Muscle of back (tissue), 11 donors: ENCODE results near the gene TMEM221. TPM values are rescaled to one million over a fixed set of nuclear protein-coding genes. Genes with fewer than 3 reads are reported as not detected.
"Not testable (repeated sequence)": the region's sequence is repeated elsewhere in the genome, so short reads cannot be mapped to it uniquely, and the experiment has no call there.

Experiments used
- DNase-seq, 3 donors: peaks; one replicate each; pipeline versions ENCODE4 v3.0.0 to v3.0.0-alpha.2; 2013
- polyA plus RNA-seq, 10 donors: library from polyadenylated mRNA; unstranded; fragments of 120-200 nt; gene quantifications; one replicate each; pipeline ENCODE4 v1.2.1, GENCODE V29; 2013; ENCODE audit not compliant: insufficient read length in 10 of 10

TMEM221 gene
- polyA plus RNA-seq, 10 donors: 0.84 to 2.7 (median 1.2) TPM

DNA sequence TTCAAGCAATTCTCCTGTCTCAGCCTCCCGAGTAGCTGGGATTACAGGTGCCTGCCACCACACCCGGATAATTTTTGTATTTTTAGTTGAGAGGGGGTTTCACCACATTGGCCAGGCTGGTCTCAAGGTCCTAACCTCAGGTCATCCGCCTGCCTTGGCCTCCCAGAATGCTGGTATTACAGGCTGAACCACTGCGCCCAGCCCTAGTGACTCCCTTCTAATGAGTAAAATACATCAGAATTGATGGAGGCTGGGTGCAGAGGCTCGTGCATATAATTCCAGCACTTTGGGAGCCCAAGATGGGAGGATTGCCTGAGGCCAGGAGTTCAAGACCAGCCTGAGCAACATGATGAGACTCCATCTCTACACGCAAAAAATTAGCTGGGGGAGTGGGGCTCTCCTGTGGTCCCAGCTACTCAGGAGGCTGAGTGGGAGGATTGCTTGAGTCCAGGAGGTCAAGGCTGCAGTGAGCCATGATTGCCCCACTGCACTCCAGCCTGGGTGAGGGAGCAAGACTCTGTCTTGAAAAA lies 26.6 kb upstream of the TMEM221 start:
- not testable (repeated sequence) for DNase-seq

DNA sequence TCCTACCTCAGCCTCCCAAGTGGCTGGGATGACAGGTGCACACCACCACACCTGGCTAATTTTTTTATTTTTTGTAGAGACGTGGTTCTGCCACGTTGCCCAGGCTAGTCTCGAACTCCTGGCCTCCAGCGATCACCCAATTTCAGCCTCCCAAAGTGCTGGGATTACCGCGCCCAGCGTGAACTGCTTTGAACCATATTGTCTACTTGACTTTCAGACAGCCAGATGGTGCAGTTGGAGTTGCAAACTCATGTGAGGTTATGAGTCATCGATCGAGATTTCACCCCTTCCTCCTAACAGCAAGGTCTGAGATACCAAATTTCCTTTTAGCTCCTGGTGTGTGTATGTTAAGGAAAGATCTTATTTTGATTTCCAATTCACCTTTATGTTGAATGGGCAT lies 24.6 kb upstream of the TMEM221 start:
- DNase-seq: no peak

DNA sequence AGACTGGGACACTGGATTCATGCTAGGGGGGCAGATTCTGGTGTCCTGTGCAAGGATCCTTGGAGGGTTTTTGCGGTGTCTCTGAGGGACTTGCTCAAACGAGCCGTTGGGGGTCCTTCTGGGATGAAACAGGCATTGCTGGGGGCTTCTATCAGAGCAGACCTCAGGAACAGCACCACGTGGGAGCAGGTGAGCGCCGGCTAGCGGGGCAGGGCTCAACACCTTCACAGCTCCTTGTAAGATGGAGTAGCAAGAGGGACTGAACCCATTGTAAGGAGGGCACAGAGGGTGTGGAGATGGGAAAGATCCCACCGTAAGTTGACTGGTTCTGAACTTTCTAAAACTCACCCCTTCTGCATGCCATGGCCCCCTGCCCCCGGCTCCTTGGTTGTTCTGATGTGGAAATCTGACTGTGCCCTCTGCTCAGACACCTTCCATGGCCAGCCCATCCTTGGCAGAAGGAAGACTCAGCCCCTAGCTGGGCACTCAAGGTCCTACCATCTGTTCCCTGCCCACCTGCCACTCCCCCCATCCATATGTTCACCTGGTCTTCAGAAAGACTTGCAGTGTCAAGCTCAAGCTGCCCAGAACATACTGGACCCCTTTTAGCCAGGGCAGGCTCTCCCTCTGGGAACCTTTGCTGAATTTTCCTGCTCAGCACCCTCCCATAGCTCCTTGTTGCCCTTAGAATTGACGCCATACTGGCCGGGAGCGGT lies 23.1 kb upstream of the TMEM221 start:
- DNase-seq: no peak

DNA sequence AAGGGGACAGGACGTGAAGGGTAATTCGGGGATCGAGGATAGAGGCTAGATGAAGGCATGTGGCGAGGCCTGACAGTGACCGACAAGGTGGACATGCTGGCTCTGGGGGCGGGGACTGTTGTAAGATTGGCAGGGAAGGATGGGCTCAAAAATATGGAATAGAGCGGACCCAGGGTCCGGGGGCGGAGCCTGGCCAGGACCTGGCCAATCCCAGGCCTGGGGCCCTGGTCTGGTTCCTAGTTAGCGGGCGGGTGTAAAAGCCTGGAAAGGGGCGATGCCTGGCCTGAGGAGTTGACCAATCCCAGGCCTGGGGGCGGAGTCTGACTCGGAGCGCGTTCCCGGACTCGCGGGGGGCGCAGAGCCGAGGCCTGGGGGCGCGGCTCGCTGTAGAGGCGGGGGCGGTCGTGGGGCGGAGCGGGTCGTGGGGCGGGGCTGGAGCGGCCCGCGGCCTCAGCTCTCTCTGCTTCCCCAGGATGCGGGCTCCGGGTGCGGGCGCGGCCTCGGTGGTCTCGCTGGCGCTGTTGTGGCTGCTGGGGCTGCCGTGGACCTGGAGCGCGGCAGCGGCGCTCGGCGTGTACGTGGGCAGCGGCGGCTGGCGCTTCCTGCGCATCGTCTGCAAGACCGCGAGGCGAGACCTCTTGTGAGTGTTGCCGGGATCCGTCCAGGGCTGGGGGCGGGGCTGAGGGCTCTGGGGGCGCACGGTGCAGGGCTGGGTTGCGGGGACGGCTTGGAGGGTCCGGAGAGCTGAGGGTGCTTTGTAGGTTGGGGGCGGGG lies 21.8 kb upstream of the TMEM221 start, which contains the start of gene SLC27A1:
Gene SLC27A1 (plus strand): TSS at position 457 of the 774 bp plus-strand sequence. CDS start 17 bp downstream, at position 474.
- DNase-seq: peak; percentile 99 to 100 (median 100)

DNA sequence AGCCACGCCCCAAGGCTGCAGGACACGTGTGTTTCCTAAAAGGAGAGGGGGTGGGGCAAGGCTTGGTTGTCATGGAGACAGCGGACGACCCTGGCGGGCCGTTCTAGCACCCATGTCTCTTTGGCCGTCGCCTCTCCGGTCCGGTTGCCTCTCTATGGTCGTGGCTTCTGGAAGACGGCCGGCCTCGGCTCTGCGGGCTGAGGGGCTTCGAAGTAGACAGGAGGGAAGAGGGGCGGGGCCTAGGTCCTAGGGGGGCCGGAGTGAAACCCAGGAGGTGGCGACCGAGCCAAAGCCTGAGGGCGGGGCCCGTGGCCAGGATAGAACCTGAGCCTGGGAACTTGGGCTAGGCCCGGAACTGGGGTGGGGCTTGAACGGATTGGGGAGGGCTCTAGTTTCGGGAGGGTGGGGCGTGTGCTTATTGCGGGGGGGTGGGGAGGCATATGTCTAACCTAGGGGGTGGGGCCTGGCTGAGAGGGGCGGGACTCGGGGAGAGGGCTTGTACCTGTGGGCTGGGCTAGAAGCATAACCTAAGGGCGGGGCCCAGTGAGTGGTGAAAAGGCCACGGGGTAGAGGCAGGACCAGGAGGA lies 21.1 kb upstream of the TMEM221 start:
- peak; percentile 90 to 97 (median 95) for DNase-seq

DNA sequence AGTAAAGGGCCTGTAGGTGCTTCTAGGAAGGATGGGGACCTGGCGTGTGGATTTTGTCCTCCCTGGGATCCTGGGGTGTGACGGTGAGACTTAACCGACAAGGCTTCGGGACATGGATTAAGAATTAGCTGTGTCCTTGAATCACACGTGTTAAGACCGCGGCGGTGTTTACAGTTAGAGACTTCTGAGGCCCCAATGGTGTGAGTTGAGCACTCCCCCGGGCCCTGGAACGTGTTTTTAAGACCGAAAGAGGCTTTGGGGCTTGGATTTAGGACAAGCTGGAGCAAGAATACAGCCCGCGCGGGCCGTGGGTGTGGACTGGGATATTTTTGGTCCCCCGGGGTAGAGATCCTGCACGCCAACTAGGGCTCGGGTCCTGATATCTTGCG lies 20.6 kb upstream of the TMEM221 start:
- DNase-seq: no peak

DNA sequence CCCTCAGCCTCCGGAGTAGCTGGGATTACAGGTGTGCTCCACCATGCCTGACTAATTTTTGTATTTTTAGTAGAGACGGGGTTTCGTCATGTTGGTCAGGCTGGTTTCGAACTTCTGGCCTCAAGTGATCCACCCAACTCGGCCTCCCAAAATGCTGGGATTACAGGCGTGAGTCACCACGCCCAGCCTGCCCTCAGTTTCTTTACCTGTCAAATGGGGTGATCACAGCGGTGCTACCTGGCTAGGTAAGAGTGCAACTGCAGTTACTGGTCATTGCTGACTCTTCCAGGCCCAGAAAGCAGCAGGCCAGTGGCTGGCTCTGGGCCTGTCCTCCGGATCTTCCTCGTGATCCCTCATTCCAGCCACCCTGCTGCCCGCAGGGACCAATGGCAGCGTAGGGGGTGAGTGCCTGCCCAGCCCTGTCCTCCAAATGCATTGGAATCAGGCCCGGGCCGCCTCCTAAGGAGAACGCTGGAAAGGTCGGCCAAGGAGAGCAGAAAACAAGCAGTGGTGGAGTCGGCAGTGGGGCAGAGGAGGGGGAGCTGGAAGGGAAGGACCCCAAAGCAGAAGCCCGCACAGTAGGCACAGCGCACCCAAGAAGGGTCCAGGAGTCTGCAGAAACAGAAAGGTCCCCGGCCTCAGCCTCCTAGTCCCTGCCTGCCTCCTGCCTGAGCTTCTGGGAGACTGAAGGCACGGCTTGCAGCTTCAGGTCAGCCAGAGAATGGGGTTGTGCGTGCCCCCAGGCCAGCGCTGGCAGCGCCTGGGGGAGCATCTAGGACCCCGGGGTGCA lies 20.0 kb upstream of the TMEM221 start:
- DNase-seq: peak in 1 of 3 donors; percentile 55

DNA sequence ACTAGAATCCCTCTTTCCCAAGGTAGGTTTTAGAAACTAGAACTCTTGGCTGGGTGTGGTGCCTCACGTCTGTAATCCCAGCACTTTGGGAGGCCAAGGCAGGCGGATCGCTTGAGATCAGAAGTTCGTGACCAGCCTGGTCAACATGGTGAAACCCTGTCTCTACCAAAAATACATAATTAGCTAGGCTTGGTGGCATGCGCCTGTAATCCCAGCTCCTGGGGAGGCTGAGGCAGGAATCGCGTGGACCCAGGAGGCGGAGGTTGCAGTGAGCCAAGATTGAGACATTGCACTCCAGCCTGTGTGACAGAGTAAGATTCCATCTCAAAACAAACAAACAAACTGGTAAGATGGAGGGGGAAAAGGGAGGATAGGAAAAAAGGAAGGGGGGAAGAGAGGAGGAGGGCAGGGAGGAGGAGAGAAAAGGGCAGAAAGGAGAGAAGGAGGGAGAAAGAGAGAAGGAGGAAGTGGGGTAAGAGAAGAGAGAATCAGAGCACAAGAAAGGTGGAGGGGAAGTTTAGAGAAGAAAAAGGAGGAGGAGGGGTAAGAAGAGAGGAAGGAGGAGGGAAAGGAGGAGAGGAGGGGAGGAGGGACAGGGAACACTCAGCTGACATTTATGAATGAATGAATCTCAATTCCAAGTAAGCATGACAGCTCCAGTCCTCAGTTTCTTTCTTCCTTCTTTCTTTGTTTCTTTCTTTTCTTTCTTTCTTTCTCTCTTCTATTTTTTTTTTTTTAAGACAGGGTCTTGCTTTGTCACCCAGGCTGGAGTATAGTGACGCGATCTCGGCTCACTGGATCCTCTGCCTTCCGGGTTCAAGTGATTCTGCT lies 19.2 kb upstream of the TMEM221 start:
- no peak for DNase-seq

DNA sequence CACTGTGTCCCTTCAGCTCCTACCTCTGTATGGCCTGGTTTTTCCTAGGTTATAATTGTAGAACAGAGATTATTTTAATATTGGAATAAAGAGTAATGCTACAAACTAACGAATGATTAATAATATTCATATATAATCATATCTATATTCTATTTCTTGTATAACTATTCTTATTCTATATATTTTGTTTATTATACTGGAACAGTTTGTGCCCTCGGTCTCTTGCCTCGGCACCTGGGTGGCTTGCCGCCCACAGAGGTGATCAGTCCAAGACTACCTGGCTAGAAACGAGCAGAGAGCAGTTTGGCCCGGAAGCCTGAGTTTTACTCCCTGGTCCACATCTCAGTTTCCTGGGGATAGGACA lies 18.0 kb upstream of the TMEM221 start:
- DNase-seq: no peak

DNA sequence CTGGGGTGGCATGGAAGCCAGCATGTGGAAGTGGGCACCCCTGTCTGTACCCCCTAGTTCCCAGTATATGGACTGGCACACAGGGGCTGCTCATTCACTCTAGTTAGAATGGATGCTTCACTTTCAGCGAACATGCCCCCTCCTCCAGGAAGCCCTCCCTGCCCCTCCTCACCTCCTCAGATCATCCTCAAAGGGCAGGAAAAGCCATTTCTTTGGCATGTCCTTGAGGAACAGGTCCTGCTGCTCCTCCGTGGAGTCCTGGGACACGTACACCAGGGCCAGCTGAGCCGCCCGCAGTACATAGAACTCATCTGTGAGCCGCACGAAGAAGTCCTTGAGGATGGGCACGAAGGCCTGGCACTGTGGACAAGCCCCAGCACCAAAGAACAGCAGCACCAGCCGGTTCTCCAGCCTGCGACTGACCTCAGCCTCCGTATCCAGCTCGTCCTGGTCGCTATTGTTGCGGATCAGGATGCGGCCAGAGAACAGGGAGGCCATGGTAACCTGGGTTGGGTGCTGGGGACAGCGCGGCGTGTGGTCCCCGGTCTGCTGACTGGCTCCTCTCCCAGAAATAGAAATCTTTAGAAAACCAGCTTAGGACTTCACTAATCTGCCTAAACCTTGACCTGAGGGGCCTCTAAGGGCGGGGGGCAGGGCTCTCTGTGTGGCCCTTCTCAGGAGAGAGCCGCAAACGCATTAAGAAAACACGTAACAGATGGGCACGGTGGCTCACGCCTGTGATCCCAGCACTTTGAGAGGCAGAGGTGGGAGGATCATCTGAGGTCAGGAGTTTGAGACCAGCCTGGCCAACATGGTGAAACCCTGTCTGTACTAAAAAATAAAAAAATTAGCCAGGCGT lies 12.1 kb upstream of the TMEM221 start, which contains the start of gene NXNL1:
Gene NXNL1 (minus strand): TSS at position 555 of the 859 bp plus-strand sequence. CDS start 57 bp downstream, at position 498.
- DNase-seq: no peak

DNA sequence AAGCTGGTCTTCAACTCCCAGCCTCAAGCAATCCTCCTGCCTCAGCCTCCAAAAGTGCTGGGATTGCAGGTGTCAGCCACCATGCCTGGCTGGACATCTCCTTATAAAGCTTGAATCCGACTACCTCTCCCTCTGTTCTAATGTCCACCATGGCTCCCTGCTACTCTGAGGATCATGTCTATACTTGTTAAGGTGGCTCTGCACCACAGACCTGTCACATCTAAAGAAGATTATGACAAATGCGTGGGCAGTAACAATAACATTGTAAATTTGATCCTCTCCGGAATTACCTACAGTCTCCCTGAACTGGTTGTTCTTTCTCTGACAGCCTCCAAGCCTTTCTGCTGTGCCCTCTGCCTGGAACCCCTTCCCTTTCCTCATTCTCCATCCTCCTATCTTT lies 10.5 kb upstream of the TMEM221 start:
- DNase-seq: no peak

DNA sequence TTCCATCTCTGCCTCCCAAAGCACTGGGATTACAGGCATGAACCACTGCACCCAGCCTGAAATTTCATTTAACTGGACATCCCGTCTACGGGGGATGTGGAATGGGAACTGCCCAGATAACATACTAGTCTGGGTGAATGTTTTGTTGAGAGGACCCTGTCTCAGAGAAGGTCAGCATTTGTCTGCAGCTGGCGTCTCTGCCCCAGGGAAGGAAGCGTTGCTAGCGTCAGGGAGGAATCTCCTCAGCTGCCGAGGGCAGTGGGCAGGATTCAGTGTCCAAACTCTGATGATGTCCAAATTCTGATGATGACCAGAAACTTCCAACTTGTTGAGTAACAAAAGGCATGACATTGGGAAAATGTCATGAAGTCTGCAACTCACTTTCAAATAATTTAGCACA lies 9.1 kb upstream of the TMEM221 start:
- no peak for DNase-seq

DNA sequence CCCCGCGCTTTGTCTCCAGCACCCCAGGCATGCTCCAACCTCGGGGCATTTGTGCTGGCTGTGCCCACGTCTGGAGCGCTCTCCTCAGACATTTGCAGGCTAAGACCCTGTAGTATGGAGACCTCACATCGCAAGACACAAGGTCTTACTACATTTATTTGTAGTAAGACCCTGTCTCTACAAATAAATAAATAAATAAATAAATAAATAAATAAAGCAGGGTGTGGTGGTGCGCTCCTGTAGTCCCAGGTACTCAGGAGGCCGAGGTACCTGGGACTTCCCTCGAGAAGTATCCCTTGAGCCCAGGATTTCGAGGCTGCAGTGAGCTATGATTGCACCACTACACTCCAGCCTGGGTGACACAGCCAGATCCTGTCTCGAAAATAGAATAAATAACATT lies 7.7 kb upstream of the TMEM221 start:
- no peak for DNase-seq

DNA sequence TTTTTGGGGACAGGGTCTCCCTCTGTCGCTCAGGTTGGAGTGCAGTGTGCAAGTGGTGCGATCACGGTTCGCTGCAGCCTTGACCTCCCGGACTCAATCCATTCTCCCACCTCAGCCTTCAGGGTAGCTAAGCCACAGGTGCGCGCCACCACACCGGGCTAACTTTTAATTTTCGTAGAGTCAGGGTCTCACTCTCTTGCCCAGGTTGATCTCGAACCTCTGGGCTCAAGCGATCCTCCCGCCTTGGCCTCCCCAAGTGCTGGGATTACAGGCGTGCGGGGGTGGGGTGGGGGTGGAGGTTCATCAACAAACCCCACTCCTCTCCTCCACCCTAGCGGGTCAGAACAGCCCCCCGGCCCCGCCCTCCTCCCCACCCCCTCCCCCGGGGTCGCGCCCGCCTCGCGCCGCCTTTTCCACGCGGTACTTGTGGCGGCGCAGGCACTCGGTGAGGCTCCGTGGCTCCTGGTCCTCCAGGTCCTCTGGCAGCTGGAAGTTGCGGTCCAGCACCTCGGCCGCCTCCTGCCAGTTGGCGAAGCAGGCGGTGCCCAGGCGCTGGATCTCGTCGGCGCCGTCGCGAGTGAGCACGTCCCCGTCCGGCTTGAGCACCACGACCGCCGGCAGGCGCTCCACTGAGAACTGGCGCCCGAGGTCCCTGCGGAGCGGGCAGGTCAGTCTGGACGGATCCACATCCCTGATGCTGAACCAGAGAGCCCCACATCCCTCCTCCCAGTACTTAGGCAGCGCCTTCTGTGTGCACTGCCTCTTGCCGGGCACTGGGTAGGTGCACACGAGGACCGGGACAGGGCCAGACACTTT lies 7.0 kb upstream of the TMEM221 start:
- DNase-seq: no peak

DNA sequence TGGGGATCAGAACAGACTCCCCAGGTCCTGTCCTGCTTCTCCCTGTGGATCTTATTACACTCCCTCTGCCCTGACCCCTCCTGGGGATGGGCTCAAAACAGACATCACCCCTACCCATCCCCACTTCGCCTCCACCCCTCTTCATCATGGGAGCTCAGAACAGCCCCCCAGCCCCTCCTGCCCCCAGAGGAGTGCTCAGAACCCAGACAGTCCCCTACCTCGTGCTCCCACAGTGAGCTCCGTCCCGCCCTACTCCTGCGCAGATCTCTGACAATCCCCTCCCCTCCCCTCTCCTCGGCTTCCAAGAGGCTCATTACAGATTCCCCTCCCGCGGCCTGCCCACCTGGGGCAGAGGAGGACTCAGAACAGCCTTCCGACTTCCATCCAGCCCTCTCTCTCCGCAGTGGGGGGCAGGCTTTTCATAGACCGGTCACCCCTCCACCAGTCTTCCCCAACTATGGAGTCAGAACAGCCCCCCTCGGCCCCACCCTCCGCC lies 6.2 kb upstream of the TMEM221 start:
- DNase-seq: no peak

DNA sequence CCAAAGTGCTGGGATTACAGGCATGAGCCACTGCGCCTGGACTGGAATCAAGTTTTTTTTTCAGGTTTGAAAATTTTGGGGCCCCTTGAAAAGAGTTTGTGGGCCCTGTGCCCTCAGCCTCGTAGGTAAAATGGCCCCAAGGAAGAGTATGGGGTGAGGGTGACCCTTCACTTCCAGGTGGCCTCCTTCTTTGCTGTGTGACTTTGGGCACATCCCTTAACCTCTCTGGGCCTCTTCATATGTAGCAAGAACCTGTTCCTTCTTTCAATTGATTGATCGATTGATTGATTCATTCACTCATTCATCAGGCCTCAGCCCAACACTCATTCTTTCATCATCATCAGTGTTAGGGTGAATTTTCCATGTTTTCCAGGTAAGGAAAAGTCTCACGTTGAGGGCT lies 3.4 kb upstream of the TMEM221 start:
- DNase-seq: no peak

DNA sequence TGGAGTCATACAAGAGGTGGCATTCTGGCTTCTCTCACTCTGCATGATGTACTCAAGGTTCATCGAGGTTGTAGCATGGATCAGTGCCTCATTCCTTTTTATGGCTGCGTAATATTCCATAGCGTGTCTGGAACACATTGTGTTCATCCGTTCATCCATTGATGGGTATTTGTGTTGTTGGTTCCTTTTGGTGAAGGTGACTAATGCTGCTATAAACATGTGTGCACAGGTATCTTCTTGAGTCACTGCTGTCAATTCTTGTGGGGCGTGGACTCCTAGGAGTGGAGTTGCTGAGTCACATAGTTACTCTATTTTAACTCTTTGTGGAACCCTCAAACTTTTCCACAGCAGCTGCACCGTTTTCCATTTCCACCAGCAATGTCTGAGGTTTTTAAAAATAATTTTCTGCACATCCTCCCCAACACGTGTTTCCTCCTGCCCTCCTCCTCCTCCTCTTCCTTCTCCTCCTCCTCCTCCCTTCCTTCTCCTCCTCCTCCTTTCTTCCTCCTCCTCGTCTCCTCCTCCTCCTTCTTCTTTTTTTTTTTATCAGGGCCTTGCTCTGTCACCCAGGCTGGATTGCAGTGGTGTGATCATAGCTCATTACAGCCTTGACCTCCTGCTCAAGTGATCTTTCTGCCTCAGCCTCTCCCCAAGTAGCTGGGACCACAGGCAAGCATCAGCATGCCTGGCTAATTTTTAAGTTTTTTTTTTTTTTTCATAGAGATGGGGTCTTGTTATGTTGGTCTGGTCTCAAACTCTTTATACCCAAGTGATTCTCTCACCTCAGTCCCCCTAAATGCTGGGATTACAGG lies 2.0 kb upstream of the TMEM221 start:
- DNase-seq: no peak

DNA sequence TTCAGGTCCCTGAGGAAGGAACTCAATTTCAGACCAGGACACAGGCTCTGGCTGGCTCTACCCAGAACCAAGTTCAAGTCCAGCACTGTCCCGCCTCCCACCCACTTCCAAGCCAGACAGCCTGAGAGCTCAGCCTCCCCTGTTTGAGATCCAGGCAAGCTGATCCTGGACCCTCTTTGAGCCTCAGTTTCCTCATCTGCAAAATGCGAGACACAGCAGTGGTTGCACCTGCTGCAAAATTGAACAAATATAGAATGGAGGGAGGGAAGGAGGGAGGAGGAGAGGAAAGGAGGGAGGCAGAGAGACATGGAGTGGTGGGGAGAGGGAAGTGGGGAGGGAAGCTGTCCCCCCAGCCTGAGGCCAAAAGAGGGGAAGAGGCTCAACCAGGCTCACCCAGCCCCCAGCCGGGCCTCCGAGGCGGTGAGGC lies 751 bp downstream of the TMEM221 start:
- peak in 1 of 3 donors; percentile 13 for DNase-seq
